ENCODE data around the gene CPE.

DNA sequence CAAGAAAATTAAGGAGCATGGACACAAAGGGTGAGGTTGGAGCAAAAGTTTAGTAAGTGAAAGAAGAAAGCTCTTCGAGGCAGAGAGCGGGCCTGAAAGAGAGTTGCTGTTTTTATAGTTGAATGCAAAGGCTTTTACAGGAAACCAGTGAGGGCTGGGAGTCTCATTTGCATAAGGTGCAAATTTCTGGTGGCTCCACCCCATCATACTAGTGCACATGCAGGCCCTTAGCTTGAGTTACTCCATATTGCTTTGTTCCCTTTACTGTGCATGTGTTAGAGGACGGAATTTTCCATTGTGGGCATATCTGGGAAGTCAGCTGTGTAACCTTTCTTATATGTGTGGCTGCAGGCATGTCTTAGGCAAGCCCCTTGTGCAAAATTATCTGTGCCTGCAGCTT is 48.0 kb downstream of the CPE start:
- no peak for TF ChIP-seq POLR2A (IDR thresholded peaks at IDR 0.05)
- TF ChIP-seq, protein P1, sequence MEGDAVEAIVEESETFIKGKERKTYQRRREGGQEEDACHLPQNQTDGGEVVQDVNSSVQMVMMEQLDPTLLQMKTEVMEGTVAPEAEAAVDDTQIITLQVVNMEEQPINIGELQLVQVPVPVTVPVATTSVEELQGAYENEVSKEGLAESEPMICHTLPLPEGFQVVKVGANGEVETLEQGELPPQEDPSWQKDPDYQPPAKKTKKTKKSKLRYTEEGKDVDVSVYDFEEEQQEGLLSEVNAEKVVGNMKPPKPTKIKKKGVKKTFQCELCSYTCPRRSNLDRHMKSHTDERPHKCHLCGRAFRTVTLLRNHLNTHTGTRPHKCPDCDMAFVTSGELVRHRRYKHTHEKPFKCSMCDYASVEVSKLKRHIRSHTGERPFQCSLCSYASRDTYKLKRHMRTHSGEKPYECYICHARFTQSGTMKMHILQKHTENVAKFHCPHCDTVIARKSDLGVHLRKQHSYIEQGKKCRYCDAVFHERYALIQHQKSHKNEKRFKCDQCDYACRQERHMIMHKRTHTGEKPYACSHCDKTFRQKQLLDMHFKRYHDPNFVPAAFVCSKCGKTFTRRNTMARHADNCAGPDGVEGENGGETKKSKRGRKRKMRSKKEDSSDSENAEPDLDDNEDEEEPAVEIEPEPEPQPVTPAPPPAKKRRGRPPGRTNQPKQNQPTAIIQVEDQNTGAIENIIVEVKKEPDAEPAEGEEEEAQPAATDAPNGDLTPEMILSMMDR (IDR thresholded peaks at IDR 0.05), result no peak
